ENCODE measurements around the gene ATXN7L1. TPM values are rescaled to one million over a fixed set of nuclear protein-coding genes. Genes with fewer than 3 reads are reported as not detected.

The ATXN7L1 gene
- total RNA-seq, 1 experiment from 2014 or later = 38.5 TPM

- TF ChIP-seq ZNF416 (CRISPR knock-in tag; IDR thresholded peaks at IDR 0.05) = no peak
- no peak for TF ChIP-seq SP1 (CRISPR knock-in tag; conservative IDR thresholded peaks at IDR 0.05)
- no peak for TF ChIP-seq ATF2 (CRISPR knock-in tag; IDR thresholded peaks at IDR 0.05; ENCODE audit: borderline replicate concordance, low read depth)
- no peak for TF ChIP-seq ZNF425 (CRISPR knock-in tag; conservative IDR thresholded peaks at IDR 0.05)
- no peak for TF ChIP-seq ZMAT4 (CRISPR knock-in tag; IDR thresholded peaks at IDR 0.05)
- TF ChIP-seq NFATC4 (CRISPR knock-in tag; IDR thresholded peaks at IDR 0.05) = no peak
- no peak for TF ChIP-seq PRDM15 (CRISPR knock-in tag; IDR thresholded peaks at IDR 0.05)
- no peak for TF ChIP-seq E2F5 (CRISPR knock-in tag; IDR thresholded peaks at IDR 0.05)
- TF ChIP-seq ZNF423 (CRISPR knock-in tag; IDR thresholded peaks at IDR 0.05) = no peak
- no peak for TF ChIP-seq ZNF671 (CRISPR knock-in tag; IDR thresholded peaks at IDR 0.05)
- TF ChIP-seq CREM (CRISPR knock-in tag; IDR thresholded peaks at IDR 0.05) = no peak
- TF ChIP-seq E2F1 (CRISPR knock-in tag; IDR thresholded peaks at IDR 0.05) = no peak
- no peak for TF ChIP-seq IRF2 (CRISPR knock-in tag; IDR thresholded peaks at IDR 0.05; ENCODE audit: borderline replicate concordance, low read depth)
- no peak for TF ChIP-seq STAT6 (CRISPR knock-in tag; conservative IDR thresholded peaks at IDR 0.05; ENCODE audit: low read depth)
- Mint-ChIP-seq H3K36me3 (no peaks in the 10 kb centered on the region), H3K4me1 (peaks cover 38% of the 10 kb centered on the region), H3K9me3 (no peaks in the 10 kb centered on the region), H3K4me3 (no peak overlapping the region), H3K27me3 (ENCODE audit: low read depth) (no peaks in the 10 kb centered on the region), H3K27ac (no peak overlapping the region)
- CTCF ChIA-PET = interaction anchor here (1.1 to 3.1 kb wide), 4 partner anchors 23 to 268 kb away, joined by 3 to 15 read pairs (median 8); no protein-coding TSS in a partner anchor
- DNase-seq (ENCODE audit: low spot score) = no peak
- POLR2A ChIA-PET = no interaction called here
- ATAC-seq = no peak
Measured at GRCh38 chr7:105741982-105742381, 134.4 kb downstream of the ATXN7L1 start.
